ENCODE results near the gene ZNF507. TPM values are rescaled to one million over a fixed set of nuclear protein-coding genes. Genes with fewer than 3 reads are reported as not detected.

ZNF507 gene
- total RNA-seq, 1 donor from 2014 or later = 17.0 TPM

- no peak for TF ChIP-seq CTCF (IDR thresholded peaks at IDR 0.05)
- Mint-ChIP-seq H3K27ac (ENCODE audit: unreplicated experiment) (no peak overlapping the region), H3K36me3 (ENCODE audit: low read depth) (peaks cover 28% of the 10 kb centered on the region), H3K9me3 (ENCODE audit: low read depth) (no peaks in the 10 kb centered on the region), H3K4me3 (ENCODE audit: unreplicated experiment) (no peak overlapping the region), H3K27me3 (ENCODE audit: low read depth) (no peaks in the 10 kb centered on the region), H3K4me1 (ENCODE audit: low read depth) (peaks cover 22% of the 10 kb centered on the region)
- no peak for DNase-seq (ENCODE audit: low spot score)
Observed at GRCh38 chr19:32355309-32355708, 9.9 kb downstream of the ZNF507 start.

- Mint-ChIP-seq H3K4me3 (ENCODE audit: unreplicated experiment) (no peak overlapping the region), H3K27ac (ENCODE audit: unreplicated experiment) (no peak overlapping the region), H3K4me1 (ENCODE audit: low read depth) (peaks cover 7% of the 10 kb centered on the region), H3K27me3 (ENCODE audit: low read depth) (no peaks in the 10 kb centered on the region), H3K9me3 (ENCODE audit: low read depth) (no peaks in the 10 kb centered on the region), H3K36me3 (ENCODE audit: low read depth) (peaks cover 25% of the 10 kb centered on the region)
- DNase-seq (ENCODE audit: low spot score) = no peak
- TF ChIP-seq CTCF (IDR thresholded peaks at IDR 0.05) = peak; percentile 73
Observed at GRCh38 chr19:32357720-32358119, 12.3 kb downstream of the ZNF507 start.

- H3K36me3 Mint-ChIP-seq (ENCODE audit: low read depth) = peaks cover 22% of the 10 kb centered on the region
- no peak overlapping the region for H3K4me3 Mint-ChIP-seq (ENCODE audit: unreplicated experiment)
Observed at GRCh38 chr19:32358321-32358720, 12.9 kb downstream of the ZNF507 start.

GRCh38 chr19:32359581-32359980 is 14.2 kb downstream of the ZNF507 start:
- peaks cover 19% of the 10 kb centered on the region for H3K36me3 Mint-ChIP-seq (ENCODE audit: low read depth)
- H3K27me3 Mint-ChIP-seq (ENCODE audit: low read depth) = no peaks in the 10 kb centered on the region
- no peak overlapping the region for H3K27ac Mint-ChIP-seq (ENCODE audit: unreplicated experiment)
- H3K4me3 Mint-ChIP-seq (ENCODE audit: unreplicated experiment) = no peak overlapping the region
- no peaks in the 10 kb centered on the region for H3K9me3 Mint-ChIP-seq (ENCODE audit: low read depth)
- H3K4me1 Mint-ChIP-seq (ENCODE audit: low read depth) = peaks cover 21% of the 10 kb centered on the region
- no peak for DNase-seq (ENCODE audit: low spot score)
- TF ChIP-seq CTCF (IDR thresholded peaks at IDR 0.05) = no peak

More at GRCh38 chr19:32358321-32358720, 12.9 kb downstream of the ZNF507 start:
- no peak overlapping the region for H3K27ac Mint-ChIP-seq (ENCODE audit: unreplicated experiment)
- peaks cover 10% of the 10 kb centered on the region for H3K4me1 Mint-ChIP-seq (ENCODE audit: low read depth)
- DNase-seq (ENCODE audit: low spot score) = no peak
- H3K9me3 Mint-ChIP-seq (ENCODE audit: low read depth) = no peaks in the 10 kb centered on the region
- no peak for TF ChIP-seq CTCF (IDR thresholded peaks at IDR 0.05)
- H3K27me3 Mint-ChIP-seq (ENCODE audit: low read depth) = no peaks in the 10 kb centered on the region

GRCh38 chr19:32361574-32362317 is 16.3 kb downstream of the ZNF507 start:
- peaks cover 21% of the 10 kb centered on the region for H3K4me1 Mint-ChIP-seq (ENCODE audit: low read depth)

More at GRCh38 chr19:32361574-32362317, 16.3 kb downstream of the ZNF507 start:
- Mint-ChIP-seq H3K36me3 (ENCODE audit: low read depth) (peaks cover 13% of the 10 kb centered on the region), H3K27ac (ENCODE audit: unreplicated experiment) (peak overlapping the region; percentile 63), H3K4me3 (ENCODE audit: unreplicated experiment) (no peak overlapping the region), H3K9me3 (ENCODE audit: low read depth) (no peaks in the 10 kb centered on the region), H3K27me3 (ENCODE audit: low read depth) (no peaks in the 10 kb centered on the region)
- TF ChIP-seq CTCF (IDR thresholded peaks at IDR 0.05) = no peak
- DNase-seq (ENCODE audit: low spot score) = no peak

Data from chondrocyte (in vitro differentiated cells).